ENCODE measurements around the gene EZR. TPM values are rescaled to one million over a fixed set of nuclear protein-coding genes. Genes with fewer than 3 reads are reported as not detected.

The EZR gene
- total and polyA plus RNA-seq, 2 of the 8 experiments (the other 6 are each of a cell fraction or from before 2014, with no cell fraction given), result 122 to 286 TPM

GRCh38 chr6:158799051-158799792, 19.9 kb downstream of the EZR start:
- Histone ChIP-seq H3K27ac (ENCODE audit: low read depth, low read length) (no peak overlapping the region), H3K27me3 (replicated peaks in 1 of 4; ENCODE audit: control insufficient read depth in 3 of 4, extremely low read depth in 1 of 4, insufficient read depth in 3 of 4, low read length in 3 of 4) (no peaks in the 10 kb centered on the region), H4K5ac (ENCODE audit: insufficient read length, low read depth, low read length) (no peak overlapping the region), H4K91ac (replicated peaks; ENCODE audit: insufficient read length, low read length) (no peak overlapping the region), H3K56ac (replicated peaks; ENCODE audit: insufficient read length, low read depth, low read length) (no peak overlapping the region), H2BK120ac (replicated peaks; ENCODE audit: low read depth, low read length) (no peak overlapping the region), H3K18ac (ENCODE audit: extremely low read depth, low read length) (no peak overlapping the region), H3K14ac (ENCODE audit: insufficient read length) (no peak overlapping the region), H2BK12ac (ENCODE audit: low read depth, low read length) (no peak overlapping the region), H3K9ac (replicated peaks in 1 of 4; ENCODE audit: extremely low read depth in 1 of 4, low read depth in 3 of 4, low read length in 3 of 4) (no peak overlapping the region), H3K4me3 (ENCODE audit: extremely low read depth in 1 of 4, insufficient read depth in 2 of 4, low read depth in 3 of 4, low read length in 4 of 4) (no peak overlapping the region), H3K79me1 (ENCODE audit: low read depth, low read length) (peaks cover 8% of the 10 kb centered on the region), H3K9me3 (ENCODE audit: insufficient read depth in 2 of 2, low read depth in 1 of 2, low read length in 1 of 2) (no peaks in the 10 kb centered on the region), H2AFZ (ENCODE audit: low read length) (no peak overlapping the region), H3K4me1 (replicated peaks in 1 of 4; ENCODE audit: control insufficient read depth in 3 of 4, insufficient read depth in 4 of 4, low read length in 3 of 4) (peaks cover 8 to 23% (median 11%) of the 10 kb centered on the region in 4 experiments), H3K4me2 (ENCODE audit: insufficient read depth in 1 of 2, low read depth in 2 of 2, low read length in 2 of 2) (no peak overlapping the region), H3K23ac (ENCODE audit: insufficient read length) (no peak overlapping the region), H3K36me3 (ENCODE audit: control insufficient read depth in 2 of 4, insufficient read depth in 4 of 4, low read length in 3 of 4) (peaks cover 0 to 16% (median 0%) of the 10 kb centered on the region in 4 experiments; a peak in 2 of 8 replicates), H2BK20ac (ENCODE audit: low read length) (no peak overlapping the region), H2AK5ac (ENCODE audit: low read depth, low read length) (no peak overlapping the region), H2BK5ac (ENCODE audit: low read depth, low read length) (no peak overlapping the region), H3K79me2 (ENCODE audit: control insufficient read depth in 1 of 2, insufficient read depth in 2 of 2, low read length in 2 of 2) (peaks cover 66 to 98% of the 10 kb centered on the region in 2 experiments), H4K8ac (ENCODE audit: extremely low read depth, insufficient read depth, low read length) (no peak overlapping the region), H3K23me2 (ENCODE audit: low read depth, low read length) (no peaks in the 10 kb centered on the region), H4K20me1 (replicated peaks in 1 of 2; ENCODE audit: control insufficient read depth in 1 of 2, insufficient read depth in 2 of 2, low read length in 2 of 2) (peaks cover 53 to 55% of the 10 kb centered on the region in 2 experiments), H2BK15ac (ENCODE audit: low read length) (no peak overlapping the region), H3K4ac (replicated peaks; ENCODE audit: insufficient read length, low read depth, low read length) (no peak overlapping the region)
- no peak for FAIRE-seq
- ChIA-PET POLR2A (ENCODE audit: partially characterized antibody) (interaction anchor here (1.0 to 5.6 kb wide), 5 partner anchors 9 to 37 kb away, joined by 3 to 31 read pairs (median 12); no protein-coding TSS in a partner anchor), CTCF (ENCODE audit: partially characterized antibody) (interaction anchor here (0.6 to 2.7 kb wide), 9 partner anchors 9 to 173 kb away, joined by 3 to 13 read pairs (median 3); no protein-coding TSS in a partner anchor)
- no peak for DNase-seq (ENCODE audit: low read depth in 1 of 2, low spot score in 2 of 2)
- TF ChIP-seq E2F6 (IDR thresholded peaks at IDR 0.05) (no peak), TAF7 (optimal IDR thresholded peaks at IDR 0.05; ENCODE audit: borderline replicate concordance, low read depth, low read length) (no peak), POLR2A (IDR thresholded peaks at IDR 0.05; ENCODE audit: control extremely low read depth in 1 of 2, low read depth in 2 of 2, low read length in 2 of 2) (no peak), RAD21 (IDR thresholded peaks at IDR 0.05 in 1 of 2, conservative IDR thresholded peaks at IDR 0.05 in 1 of 2; ENCODE audit: low read depth in 2 of 2, low read length in 2 of 2) (no peak), TCF12 (IDR thresholded peaks at IDR 0.05; ENCODE audit: low read depth, low read length) (no peak), KDM4A (IDR thresholded peaks at IDR 0.05; ENCODE audit: low read depth, low read length, severe bottlenecking) (no peak), TEAD4 (IDR thresholded peaks at IDR 0.05; ENCODE audit: low read depth, low read length) (no peak), SIN3A (conservative IDR thresholded peaks at IDR 0.05 in 1 of 2, IDR thresholded peaks at IDR 0.05 in 1 of 2; ENCODE audit: low read depth in 1 of 2, low read length in 2 of 2) (no peak), SAP30 (IDR thresholded peaks at IDR 0.05; ENCODE audit: insufficient read depth, insufficient replicate concordance, low read length) (no peak), CHD1 (IDR thresholded peaks at IDR 0.05; ENCODE audit: low read depth, low read length) (no peak)
- 74% methylated on average over 11 of the region's 11 CpGs; no CpG with 5 or more reads in 1 of the 2 experiments for WGBS, 2 experiments (ENCODE audit: extremely low coverage in 1 of 2, insufficient coverage in 1 of 2, insufficient read length in 1 of 2, insufficient replicate concordance in 2 of 2, low coverage in 1 of 2, low lambda C conversion rate in 2 of 2, missing lambda C conversion rate in 1 of 2)
